Lower lobe of right lung (tissue), 2 donors: Measurements from ENCODE around the gene KPNA3. TPM values are rescaled to one million over a fixed set of nuclear protein-coding genes. Genes with fewer than 3 reads are reported as not detected.

Source experiments
- ATAC-seq, 2 donors: fragments of 200-7000 bp; cut with Tn5 transposase; one replicate each; pipeline ENCODE4 v1.9.1; 2020 to 2022; ENCODE audit warnings: mild to moderate bottlenecking in 2 of 2, moderate library complexity in 2 of 2
- DNase-seq: peaks from one replicate; pipeline ENCODE4 v3.0.0-alpha.2; 2020
- H3K27ac ChIP-seq: fragments of 200-600 bp; one replicate; pipeline ENCODE4 v1.8.0; 2022
- H3K27me3 ChIP-seq: fragments of 200-600 bp; one replicate; pipeline ENCODE4 v1.8.0; 2022; ENCODE audit warnings: low read depth
- H3K36me3 ChIP-seq: fragments of 200-600 bp; one replicate; pipeline ENCODE4 v1.8.0; 2022; ENCODE audit warnings: mild to moderate bottlenecking
- H3K4me1 ChIP-seq: fragments of 200-600 bp; one replicate; pipeline ENCODE4 v1.8.0; 2022
- H3K4me3 ChIP-seq: fragments of 200-600 bp; one replicate; pipeline ENCODE4 v1.8.0; 2022; ENCODE audit warnings: mild to moderate bottlenecking
- H3K9me3 ChIP-seq: fragments of 200-600 bp; one replicate; pipeline ENCODE4 v1.8.0; 2022
- intact Hi-C: fragments of 100-400 bp; cut with DNase I; formaldehyde crosslinking; loops from one replicate; pipeline ENCODE4 v1.11.0; 2022
- total RNA-seq: library from RNA; stranded (reverse); fragmentation: NEBNext Ultra II Directional; extraction: Animal tissue kit (Norgen Biotek cat#: 25700); gene quantifications from one replicate; pipeline ENCODE4 v1.2.1, GENCODE V29; 2021
- TF ChIP-seq, protein P1 (sequence below): fragments of 200-600 bp; IDR thresholded peaks from one replicate; pipeline ENCODE4 v1.8.0; 2022; ENCODE audit warnings: antibody characterized with exemption, mild to moderate bottlenecking
- donor health status: DM: no; HTN: yes; CAD: no; lungs with severe emphysema.

The KPNA3 gene
- total RNA-seq, 1 donor from 2014 or later: 31.9 TPM

DNA sequence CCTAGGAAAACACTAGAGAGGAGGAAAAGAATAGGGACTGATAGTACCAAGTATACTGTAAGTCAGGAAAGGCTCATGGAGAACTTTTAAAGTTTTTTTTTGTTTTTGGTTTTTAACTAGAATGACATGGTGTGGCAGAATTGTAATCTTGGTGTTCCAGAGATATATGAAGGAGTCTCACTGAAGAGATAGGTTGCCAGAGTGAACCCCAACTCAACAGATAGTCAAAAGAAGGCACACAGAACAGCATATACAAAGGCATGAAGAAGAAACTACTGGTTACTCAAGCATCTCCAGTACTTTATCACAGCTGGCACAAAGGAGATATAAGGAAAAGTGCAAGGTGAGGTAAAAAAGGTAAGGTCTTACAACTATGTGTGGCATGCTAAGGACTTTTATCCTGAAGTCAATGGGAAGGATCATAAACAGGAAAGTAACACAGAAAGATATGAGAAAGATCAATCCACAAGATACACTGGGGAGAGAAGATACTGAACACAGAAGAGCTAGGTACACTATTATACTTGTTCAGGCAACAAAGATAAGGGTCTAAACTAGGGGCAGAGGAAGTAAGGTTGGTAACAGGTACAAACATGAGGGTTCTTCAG, 6.0 kb downstream of the KPNA3 start:
- intact Hi-C loops: no loop called here
- peaks cover 44% of the 10 kb centered on the region for H3K4me1 ChIP-seq
- ATAC-seq (no peak), DNase-seq (no peak)
- H3K27me3 ChIP-seq: no peaks in the 10 kb centered on the region
- H3K27ac ChIP-seq: no peak overlapping the region
- no peaks in the 10 kb centered on the region for H3K36me3 ChIP-seq
- TF ChIP-seq, protein P1, sequence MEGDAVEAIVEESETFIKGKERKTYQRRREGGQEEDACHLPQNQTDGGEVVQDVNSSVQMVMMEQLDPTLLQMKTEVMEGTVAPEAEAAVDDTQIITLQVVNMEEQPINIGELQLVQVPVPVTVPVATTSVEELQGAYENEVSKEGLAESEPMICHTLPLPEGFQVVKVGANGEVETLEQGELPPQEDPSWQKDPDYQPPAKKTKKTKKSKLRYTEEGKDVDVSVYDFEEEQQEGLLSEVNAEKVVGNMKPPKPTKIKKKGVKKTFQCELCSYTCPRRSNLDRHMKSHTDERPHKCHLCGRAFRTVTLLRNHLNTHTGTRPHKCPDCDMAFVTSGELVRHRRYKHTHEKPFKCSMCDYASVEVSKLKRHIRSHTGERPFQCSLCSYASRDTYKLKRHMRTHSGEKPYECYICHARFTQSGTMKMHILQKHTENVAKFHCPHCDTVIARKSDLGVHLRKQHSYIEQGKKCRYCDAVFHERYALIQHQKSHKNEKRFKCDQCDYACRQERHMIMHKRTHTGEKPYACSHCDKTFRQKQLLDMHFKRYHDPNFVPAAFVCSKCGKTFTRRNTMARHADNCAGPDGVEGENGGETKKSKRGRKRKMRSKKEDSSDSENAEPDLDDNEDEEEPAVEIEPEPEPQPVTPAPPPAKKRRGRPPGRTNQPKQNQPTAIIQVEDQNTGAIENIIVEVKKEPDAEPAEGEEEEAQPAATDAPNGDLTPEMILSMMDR: no peak
- no peaks in the 10 kb centered on the region for H3K9me3 ChIP-seq
- H3K4me3 ChIP-seq: no peak overlapping the region

DNA sequence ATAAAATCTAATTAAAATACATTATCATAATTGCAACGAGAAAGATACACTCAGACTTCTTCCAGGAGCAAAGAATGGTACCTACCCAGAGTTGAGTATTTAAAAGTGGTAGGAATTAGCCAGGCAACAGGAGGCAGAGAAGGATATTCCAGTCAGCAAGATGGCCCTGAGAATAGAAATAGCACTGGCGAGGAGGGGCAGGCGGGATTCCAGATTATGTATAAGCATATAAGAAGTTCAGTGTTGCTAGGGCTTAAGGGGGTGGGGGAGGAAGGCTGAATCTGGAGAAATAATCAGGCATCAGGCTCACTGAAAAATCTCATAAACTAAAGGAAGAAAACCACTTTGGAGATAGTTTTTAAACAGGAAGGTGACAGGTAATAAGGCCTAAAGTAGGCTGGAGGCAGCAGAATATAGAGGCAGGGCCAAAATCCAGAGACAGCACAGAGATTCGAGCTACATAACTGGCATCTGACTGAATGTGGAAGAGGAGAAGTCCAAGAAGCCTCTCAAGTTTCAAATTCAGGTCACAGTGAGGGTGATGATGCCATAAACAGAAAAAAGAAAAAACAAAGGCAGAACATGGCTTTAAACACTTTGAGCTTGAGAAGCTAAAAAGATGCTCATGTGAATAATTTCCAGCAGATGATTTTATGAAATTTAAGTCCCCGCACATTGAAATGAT, 7.5 kb downstream of the KPNA3 start:
- intact Hi-C loops: no loop called here
- Histone ChIP-seq H3K4me3 (no peak overlapping the region), H3K4me1 (peaks cover 29% of the 10 kb centered on the region), H3K27me3 (no peaks in the 10 kb centered on the region), H3K36me3 (no peaks in the 10 kb centered on the region), H3K9me3 (no peaks in the 10 kb centered on the region), H3K27ac (no peak overlapping the region)
- DNase-seq (no peak), ATAC-seq (no peak)
- TF ChIP-seq, protein P1: no peak

DNA sequence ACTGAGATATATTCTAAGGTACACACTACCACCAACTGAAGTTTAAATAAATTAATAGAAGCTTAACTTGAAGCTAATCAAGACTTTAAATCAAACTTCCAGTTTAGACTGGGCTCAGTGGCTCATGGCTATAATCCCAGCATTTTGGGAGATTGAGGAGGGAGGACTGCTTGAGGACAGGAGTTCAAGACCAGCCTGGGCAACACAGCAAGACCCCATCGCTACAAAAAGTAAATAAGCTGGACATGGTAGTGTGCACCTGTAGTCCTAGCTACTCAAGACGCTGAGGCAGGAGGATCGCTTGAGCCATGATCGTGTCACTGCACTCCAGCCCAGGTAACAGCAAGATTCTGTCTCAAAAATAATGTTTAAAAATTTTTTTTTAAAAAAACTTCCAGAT, 8.6 kb downstream of the KPNA3 start:
- no peak for DNase-seq
- H3K36me3 ChIP-seq: no peaks in the 10 kb centered on the region
- intact Hi-C loops: no loop called here
- H3K27me3 ChIP-seq: no peaks in the 10 kb centered on the region
- H3K4me3 ChIP-seq: no peak overlapping the region
- no peak for ATAC-seq
- H3K27ac ChIP-seq: no peak overlapping the region
- TF ChIP-seq, protein P1: no peak
- H3K9me3 ChIP-seq: no peaks in the 10 kb centered on the region
- H3K4me1 ChIP-seq: peaks cover 17% of the 10 kb centered on the region

DNA sequence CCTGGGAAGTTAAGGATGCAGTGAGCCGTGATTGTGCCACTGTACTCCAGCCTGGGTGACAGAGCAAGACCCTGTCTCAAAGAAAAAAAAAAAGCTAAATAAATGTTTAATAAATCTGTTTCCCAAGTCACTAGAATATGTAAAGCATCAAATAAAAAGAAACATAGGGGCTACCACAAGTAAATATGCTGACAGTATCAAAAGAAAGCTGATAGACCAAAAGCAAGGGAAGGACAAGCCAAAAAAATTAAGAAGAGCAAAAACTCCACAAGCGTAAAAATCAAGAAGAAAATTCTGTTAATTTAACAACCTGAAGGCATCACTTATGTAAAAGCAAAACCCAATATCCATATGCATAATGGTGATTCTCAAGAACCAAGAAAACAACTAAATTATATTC, 9.7 kb downstream of the KPNA3 start:
- no peak overlapping the region for H3K27ac ChIP-seq
- H3K36me3 ChIP-seq: no peaks in the 10 kb centered on the region
- TF ChIP-seq, protein P1: no peak
- no peaks in the 10 kb centered on the region for H3K9me3 ChIP-seq
- intact Hi-C loops: no loop called here
- DNase-seq (no peak), ATAC-seq (no peak)
- H3K4me3 ChIP-seq: no peak overlapping the region
- peaks cover 13% of the 10 kb centered on the region for H3K4me1 ChIP-seq
- no peaks in the 10 kb centered on the region for H3K27me3 ChIP-seq

DNA sequence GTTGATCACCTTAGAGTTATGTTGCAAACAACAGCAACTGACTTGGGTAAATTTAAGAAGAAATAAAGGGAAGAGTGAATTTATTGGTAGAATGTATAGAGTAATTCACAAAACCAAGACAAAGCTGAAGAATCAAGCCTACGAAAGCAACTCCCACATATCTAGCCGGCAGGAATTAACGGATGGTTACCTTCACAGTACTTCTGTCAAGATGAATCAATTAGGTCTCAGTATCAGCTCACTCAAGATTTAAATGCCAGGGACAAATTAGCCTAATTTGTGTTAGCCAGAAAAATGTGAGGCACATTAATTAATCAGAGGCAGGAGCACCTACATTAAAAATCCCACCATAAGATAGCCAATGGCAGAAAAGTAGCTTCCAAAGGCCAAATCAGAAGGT, 10.7 kb downstream of the KPNA3 start:
- Histone ChIP-seq H3K4me1 (peaks cover 7% of the 10 kb centered on the region), H3K36me3 (no peaks in the 10 kb centered on the region), H3K27me3 (no peaks in the 10 kb centered on the region), H3K9me3 (no peaks in the 10 kb centered on the region), H3K27ac (no peak overlapping the region), H3K4me3 (no peak overlapping the region)
- TF ChIP-seq, protein P1: no peak
- no peak for DNase-seq
- ATAC-seq: no peak
- intact Hi-C loops: no loop called here
